Trophoblast cell (in vitro differentiated cells and primary cell): ENCODE measurements around the gene GRB10.
"Not testable (repeated sequence)": the region's sequence is repeated elsewhere in the genome, so short reads cannot be mapped to it uniquely, and the experiment has no call there.

Experiments used
- DNase-seq, 2 donors: peaks; one replicate each; pipeline ENCODE4 v3.0.0-alpha.2; 2016
- H2AFZ ChIP-seq: 2 replicates; pipeline ENCODE4 v1.6.1; 2013; ENCODE audit warnings: low read length, moderate library complexity, mild to moderate bottlenecking; ENCODE audit not compliant: insufficient read depth, poor library complexity
- H2AK5ac ChIP-seq: 2 replicates; pipeline ENCODE4 v1.6.1; 2013; ENCODE audit warnings: mild to moderate bottlenecking, low read length
- H2BK120ac ChIP-seq: 2 replicates; pipeline ENCODE4 v1.6.1; 2013; ENCODE audit warnings: low read length, mild to moderate bottlenecking, moderate library complexity; ENCODE audit not compliant: insufficient read depth, poor library complexity
- H2BK12ac ChIP-seq: 2 replicates; pipeline ENCODE4 v1.6.1; 2013; ENCODE audit warnings: mild to moderate bottlenecking, low read length, moderate library complexity
- H2BK5ac ChIP-seq: 2 replicates; pipeline ENCODE4 v1.6.1; 2013; ENCODE audit warnings: low read length, low read depth, moderate library complexity, mild to moderate bottlenecking; ENCODE audit not compliant: poor library complexity
- H3K14ac ChIP-seq: 2 replicates; pipeline ENCODE4 v1.6.1; 2013; ENCODE audit warnings: mild to moderate bottlenecking, low read length
- H3K18ac ChIP-seq: 2 replicates; pipeline ENCODE4 v1.6.1; 2013; ENCODE audit warnings: mild to moderate bottlenecking, low read length
- H3K23ac ChIP-seq: 2 replicates; pipeline ENCODE4 v1.6.1; 2013; ENCODE audit warnings: low read length
- H3K27ac ChIP-seq: 2 replicates; pipeline ENCODE4 v1.5.1; 2013; ENCODE audit warnings: low read depth, mild to moderate bottlenecking, inconsistent platforms, low read length, moderate library complexity
- H3K27me3 ChIP-seq: 2 replicates; pipeline ENCODE4 v1.6.1; 2013; ENCODE audit warnings: inconsistent platforms, mild to moderate bottlenecking, low read length, moderate library complexity; ENCODE audit not compliant: insufficient read depth
- H3K36me3 ChIP-seq, 2 experiments: 1 replicate in 1 of 2; 2 replicates in 1 of 2; pipeline ENCODE4 v1.6.1; 2013; ENCODE audit warnings: low read length in 2 of 2, mild to moderate bottlenecking in 2 of 2, moderate library complexity in 1 of 2; ENCODE audit not compliant: insufficient read depth in 2 of 2, control insufficient read depth in 1 of 2
- H3K4ac ChIP-seq: 2 replicates; pipeline ENCODE4 v1.6.1; 2013; ENCODE audit warnings: low read depth, mild to moderate bottlenecking, low read length, moderate library complexity
- H3K4me1 ChIP-seq, 2 experiments: 1 replicate in 1 of 2; 2 replicates in 1 of 2; pipeline ENCODE4 v1.6.1; 2013; ENCODE audit warnings: low read length in 2 of 2, mild to moderate bottlenecking in 2 of 2, moderate library complexity in 1 of 2; ENCODE audit not compliant: insufficient read depth in 2 of 2, control insufficient read depth in 1 of 2
- H3K4me2 ChIP-seq: 2 replicates; pipeline ENCODE4 v1.6.1; 2013; ENCODE audit warnings: inconsistent platforms, mild to moderate bottlenecking, low read length, moderate library complexity
- H3K4me3 ChIP-seq: 2 replicates; pipeline ENCODE4 v1.5.1; 2013; ENCODE audit warnings: mild to moderate bottlenecking, low read depth, low read length, inconsistent platforms
- H3K79me1 ChIP-seq: one replicate; pipeline ENCODE4 v1.6.1; 2013; ENCODE audit warnings: low read length
- H3K79me2 ChIP-seq: 2 replicates; pipeline ENCODE4 v1.6.1; 2013; ENCODE audit warnings: low read length, mild to moderate bottlenecking; ENCODE audit not compliant: control insufficient read depth, insufficient read depth, poor library complexity
- H3K9ac ChIP-seq: 2 replicates; pipeline ENCODE4 v1.6.1; 2013; ENCODE audit warnings: mild to moderate bottlenecking, low read length
- H3K9me3 ChIP-seq: 2 replicates; pipeline ENCODE4 v1.6.1; 2013; ENCODE audit warnings: low read depth, mild to moderate bottlenecking, control low read depth, inconsistent platforms, low read length; ENCODE audit not compliant: insufficient read depth
- H4K12ac ChIP-seq: 2 replicates; pipeline ENCODE4 v1.6.1; 2013; ENCODE audit warnings: low read depth, mild to moderate bottlenecking, low read length, moderate library complexity
- H4K8ac ChIP-seq: 2 replicates; pipeline ENCODE4 v1.6.1; 2013; ENCODE audit warnings: low read depth, mild to moderate bottlenecking, low read length, moderate library complexity
- H4K91ac ChIP-seq: one replicate; pipeline ENCODE4 v1.6.1; 2013; ENCODE audit warnings: low read depth, mild to moderate bottlenecking, low read length, moderate library complexity
- WGBS: extraction: QIAGEN DNeasy Blood & Tissue Kit; methylation state at CpG from one replicate; pipeline ENCODE4 v1.1.7; 2013; ENCODE audit warnings: missing lambda C conversion rate; ENCODE audit not compliant: insufficient read length, insufficient coverage; ENCODE audit errors: extremely low coverage; 5-methylcytosine and 5-hydroxymethylcytosine counted together

Gene GRB10

DNA sequence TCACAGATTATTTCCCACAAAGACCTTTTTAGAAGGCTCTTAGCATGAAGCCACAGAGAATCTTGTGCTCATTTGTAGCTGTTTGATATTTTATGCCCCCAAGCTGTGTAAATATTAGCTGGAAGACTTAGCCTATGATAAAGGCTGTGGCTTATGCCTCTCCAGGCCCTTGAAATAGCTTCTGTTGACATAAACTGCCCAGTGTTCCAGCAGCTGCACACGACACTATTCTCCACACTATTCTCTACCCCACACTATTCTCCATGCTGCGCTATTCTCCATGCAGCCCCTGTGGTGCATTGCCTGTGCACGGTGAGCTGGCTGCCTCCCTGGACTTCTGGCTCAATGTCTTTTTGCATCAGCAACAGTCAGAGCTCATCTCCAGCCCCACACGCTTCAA, 230.6 kb downstream of the GRB10 start:
- Histone ChIP-seq H4K8ac (no peak overlapping the region), H2BK5ac (no peak overlapping the region), H3K9ac (no peak overlapping the region), H3K4me3 (no peak overlapping the region), H2BK120ac (no peak overlapping the region), H3K79me2 (no peaks in the 10 kb centered on the region), H4K12ac (no peak overlapping the region), H3K23ac (no peak overlapping the region), H2AFZ (no peak overlapping the region), H3K4ac (no peak overlapping the region), H2AK5ac (no peak overlapping the region), H3K9me3 (no peaks in the 10 kb centered on the region), H3K4me2 (no peak overlapping the region), H3K27me3 (no peaks in the 10 kb centered on the region), H2BK12ac (no peak overlapping the region), H3K36me3 (no peaks in the 10 kb centered on the region), H3K4me1 (peaks cover 3 to 10% of the 10 kb centered on the region in 2 experiments), H3K14ac (no peak overlapping the region), H3K18ac (no peak overlapping the region), H4K91ac (no peak overlapping the region), H3K79me1 (no peaks in the 10 kb centered on the region), H3K27ac (no peak overlapping the region)
- DNase-seq, result no peak
- WGBS, result no CpG with 5 or more reads among the region's 4 CpGs

DNA sequence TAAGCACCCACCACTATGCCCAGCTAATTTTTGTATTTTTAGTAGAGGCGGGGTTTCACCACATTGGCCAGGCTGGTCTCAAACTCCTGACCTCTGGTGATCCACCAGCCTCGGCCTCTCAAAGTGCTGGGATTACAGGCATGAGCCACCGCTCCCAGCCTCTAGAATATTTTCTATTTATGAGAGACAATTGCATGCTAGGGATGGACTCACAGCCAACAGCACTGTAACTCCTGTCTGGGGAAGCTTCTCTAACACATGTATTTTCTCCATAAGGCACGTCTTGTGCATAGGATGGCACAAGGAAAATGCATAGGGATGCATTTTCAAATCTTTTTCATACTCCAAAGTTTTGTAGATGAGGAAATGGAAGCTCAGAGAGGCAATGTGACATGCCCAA, 237.1 kb downstream of the GRB10 start:
- H4K91ac ChIP-seq, H3K79me1 ChIP-seq, H3K4me2 ChIP-seq, H3K18ac ChIP-seq, H3K14ac ChIP-seq, H3K27me3 ChIP-seq, H2AK5ac ChIP-seq, H3K9ac ChIP-seq, H2AFZ ChIP-seq, H3K4me1 ChIP-seq, H2BK5ac ChIP-seq, H2BK12ac ChIP-seq, H3K36me3 ChIP-seq, DNase-seq, H3K4me3 ChIP-seq, H3K79me2 ChIP-seq, H3K23ac ChIP-seq, H2BK120ac ChIP-seq, H3K9me3 ChIP-seq, H4K8ac ChIP-seq, H3K27ac ChIP-seq, H4K12ac ChIP-seq, H3K4ac ChIP-seq: not testable (repeated sequence)
- no CpG with 5 or more reads among the region's 4 CpGs for WGBS

GRCh38 chr7:50544992-50545391, 237.7 kb downstream of the GRB10 start:
- Histone ChIP-seq H3K4me2 (no peak overlapping the region), H4K12ac (no peak overlapping the region), H2AK5ac (no peak overlapping the region), H2BK12ac (no peak overlapping the region), H3K9me3 (peaks cover 2% of the 10 kb centered on the region), H3K4me3 (no peak overlapping the region), H3K4ac (no peak overlapping the region), H3K36me3 (no peaks in the 10 kb centered on the region), H2AFZ (no peak overlapping the region), H2BK5ac (no peak overlapping the region), H3K27me3 (no peaks in the 10 kb centered on the region), H2BK120ac (no peak overlapping the region), H3K9ac (no peak overlapping the region), H3K27ac (no peak overlapping the region), H4K8ac (no peak overlapping the region), H3K14ac (no peak overlapping the region), H3K79me2 (no peaks in the 10 kb centered on the region), H4K91ac (no peak overlapping the region), H3K23ac (no peak overlapping the region), H3K79me1 (no peaks in the 10 kb centered on the region), H3K4me1 (peaks cover 0 to 4% of the 10 kb centered on the region in 2 experiments), H3K18ac (no peak overlapping the region)
- no peak for DNase-seq
- no CpG with 5 or more reads among the region's 6 CpGs for WGBS

DNA sequence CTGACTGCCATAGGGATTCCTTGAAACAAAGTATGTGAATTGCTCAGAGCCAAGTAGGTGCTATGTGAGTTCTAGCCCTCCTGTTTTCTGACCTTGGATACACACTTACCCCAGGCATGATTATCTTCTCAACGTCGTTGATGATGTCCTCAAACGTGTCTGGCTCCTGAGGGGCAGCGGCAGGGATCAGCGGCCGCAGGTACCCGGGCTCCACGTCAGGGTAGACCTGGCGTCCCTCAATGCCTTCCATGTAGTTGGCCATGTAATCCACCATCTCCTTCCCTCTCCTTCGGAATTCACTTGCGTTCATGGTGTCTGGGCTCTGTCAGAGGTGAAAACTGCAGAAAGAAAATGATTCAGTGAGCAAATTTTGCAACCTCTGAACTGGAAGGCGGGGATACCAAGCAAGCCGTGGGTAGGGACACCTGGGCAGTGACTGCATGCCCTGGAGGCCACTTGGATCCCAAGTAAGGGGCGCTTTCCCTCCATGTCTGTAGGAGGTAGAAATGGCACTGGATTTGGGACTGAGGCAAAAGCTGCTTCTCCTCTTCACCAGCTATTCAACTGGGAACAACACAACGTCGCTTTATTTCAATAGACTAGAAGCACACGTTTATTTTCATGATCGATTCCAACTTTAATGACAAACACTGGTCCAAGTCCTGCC, 238.8 kb downstream of the GRB10 start:
- Histone ChIP-seq H3K14ac (no peak overlapping the region), H2BK5ac (no peak overlapping the region), H4K91ac (no peak overlapping the region), H3K79me1 (no peaks in the 10 kb centered on the region), H4K12ac (no peak overlapping the region), H3K36me3 (no peaks in the 10 kb centered on the region), H3K4ac (no peak overlapping the region), H3K27me3 (no peaks in the 10 kb centered on the region), H3K27ac (no peak overlapping the region), H3K79me2 (no peaks in the 10 kb centered on the region), H2AK5ac (no peak overlapping the region), H2AFZ (no peak overlapping the region), H3K4me2 (no peak overlapping the region), H3K18ac (no peak overlapping the region), H3K23ac (no peak overlapping the region), H2BK120ac (no peak overlapping the region), H3K9ac (no peak overlapping the region), H3K4me1 (peaks cover 0 to 4% of the 10 kb centered on the region in 2 experiments), H3K4me3 (no peak overlapping the region), H2BK12ac (no peak overlapping the region), H4K8ac (no peak overlapping the region), H3K9me3 (peaks cover 2% of the 10 kb centered on the region)
- DNase-seq, result no peak
- WGBS, result no CpG with 5 or more reads among the region's 18 CpGs
